K562 (cell line): ENCODE data around the gene LOXL3. TPM values are rescaled to one million over a fixed set of nuclear protein-coding genes. Genes with fewer than 3 reads are reported as not detected.

Source experiments
- CHD1 ChIP-seq: fragments of 200-600 bp; sonication (generic); IDR thresholded peaks from one replicate; pipeline ENCODE4 v1.6.1; 2012; ENCODE audit warnings: mild to moderate bottlenecking, moderate library complexity, low read length, inconsistent platforms
- DIDO1 ChIP-seq: fragments of 450-650 bp; IDR thresholded peaks from 2 replicates; pipeline ENCODE4 v1.6.1; 2016; ENCODE audit warnings: low read depth, missing biosample characterization, missing genetic modification characterization
- JUN ChIP-seq, 2 experiments: sonication (generic) in 1 of 2; formaldehyde crosslinking in 1 of 2; IDR thresholded peaks; 2 replicates each; pipeline versions ENCODE4 v1.6.1 to v1.8.0; 2012 to 2022; ENCODE audit warnings: borderline replicate concordance in 2 of 2, mild to moderate bottlenecking in 2 of 2, improper control_type of control experiment in 1 of 2, low read depth in 1 of 2, low read length in 1 of 2, missing genetic modification reagents in 1 of 2
- JUNB ChIP-seq: fragments of 450-650 bp; formaldehyde crosslinking; conservative IDR thresholded peaks from 2 replicates; pipeline ENCODE4 v1.4.0; 2020; ENCODE audit warnings: mild to moderate bottlenecking
- MIER1 ChIP-seq: fragments of 450-650 bp; IDR thresholded peaks from 2 replicates; pipeline ENCODE4 v1.6.1; 2016; ENCODE audit warnings: antibody characterized with exemption, mild to moderate bottlenecking, low read depth
- MTA3 ChIP-seq: fragments of 450-650 bp; formaldehyde crosslinking; IDR thresholded peaks from 2 replicates; pipeline ENCODE4 v1.6.1; 2017; ENCODE audit warnings: mild to moderate bottlenecking, borderline replicate concordance
- NFIX ChIP-seq: fragments of 250-450 bp; sonication (Bioruptor Pico); IDR thresholded peaks from 2 replicates; pipeline ENCODE4 v1.4.0; 2020; ENCODE audit warnings: low read depth, mild to moderate bottlenecking, moderate library complexity
- RBM17 ChIP-seq: fragments of 200-400 bp; formaldehyde crosslinking; IDR thresholded peaks from 2 replicates; pipeline ENCODE4 v1.6.1; 2017; ENCODE audit warnings: low read depth, mild to moderate bottlenecking, low read length, borderline replicate concordance
- SIN3A ChIP-seq, 2 experiments: fragments of 150-350 bp in 1 of 2; IDR thresholded peaks; 2 replicates each; pipeline ENCODE4 v1.6.1; 2011 to 2016; ENCODE audit warnings: borderline replicate concordance in 2 of 2, low read depth in 2 of 2, low read length in 2 of 2, mild to moderate bottlenecking in 2 of 2, moderate library complexity in 2 of 2; ENCODE audit not compliant: control insufficient read depth in 1 of 2
- SIRT6 ChIP-seq: IDR thresholded peaks from one replicate; pipeline ENCODE4 v1.6.1; 2012; ENCODE audit warnings: low read depth, mild to moderate bottlenecking, control low read depth, inconsistent platforms, low read length, moderate library complexity
- TAF1 ChIP-seq: IDR thresholded peaks from 2 replicates; pipeline ENCODE4 v1.6.1; 2011; ENCODE audit warnings: mild to moderate bottlenecking, low read length, moderate library complexity; ENCODE audit not compliant: insufficient read depth, control insufficient read depth, severe bottlenecking; ENCODE audit errors: extremely low read depth
- ZFP36 ChIP-seq: fragments of 150-350 bp; IDR thresholded peaks from 2 replicates; pipeline ENCODE4 v1.6.1; 2018; ENCODE audit warnings: low read length, low read depth; ENCODE audit not compliant: partially characterized antibody
- ZNF146 ChIP-seq: IDR thresholded peaks from one replicate; pipeline ENCODE4 v1.6.1; 2018; ENCODE audit warnings: missing compliant biosample characterization; ENCODE audit not compliant: unreplicated experiment
- ZNF699 ChIP-seq: fragments of 250-450 bp; sonication (Bioruptor Pico); IDR thresholded peaks from 2 replicates; pipeline ENCODE4 v1.8.0; 2021; ENCODE audit warnings: mild to moderate bottlenecking, moderate library complexity; ENCODE audit not compliant: insufficient replicate concordance
- ZNF76 ChIP-seq: fragments of 250-450 bp; sonication (Bioruptor Pico); IDR thresholded peaks from 2 replicates; pipeline ENCODE4 v1.4.0; 2020; ENCODE audit warnings: mild to moderate bottlenecking, moderate library complexity, borderline replicate concordance
- polyA plus RNA-seq, 8 experiments: library from polyadenylated mRNA; depleted of rRNA in 4 of 8; stranded (reverse) in 5 of 8; unstranded in 3 of 8; fragments of >200 nt; fragmentation: Nextera tagmentation in 2 of 8; fragmentation: Illumina TruSeq in 1 of 8; extraction: Ambion mirVana in 2 of 8; extraction: Trizol in 1 of 8; gene quantifications; 2 replicates each; pipeline versions ENCODE4 v1.2.1 to v1.2.3, GENCODE V29; 2011 to 2014; ENCODE audit warnings: inconsistent platforms in 1 of 8, missing spikeins in 1 of 8
- total RNA-seq, 7 experiments: library from RNA; depleted of rRNA in 6 of 7; stranded (reverse); fragments of >200 nt in 6 of 7; fragmentation: Illumina TruSeq in 2 of 7; extraction: Trizol in 2 of 7; gene quantifications; 2 replicates each; pipeline versions ENCODE4 v1.2.1 to v1.2.3, GENCODE V29; 2011 to 2021; ENCODE audit warnings: low replicate concordance in 1 of 7
- TF ChIP-seq, protein P1 (sequence below), 2 experiments: fragments of 450-650 bp in 1 of 2; IDR thresholded peaks; 2 replicates each; pipeline ENCODE4 v1.6.1; 2011 to 2017; ENCODE audit warnings: low read depth in 2 of 2, antibody characterized with exemption in 1 of 2, borderline replicate concordance in 1 of 2, low read length in 1 of 2, mild to moderate bottlenecking in 1 of 2, mixed read lengths in 1 of 2; ENCODE audit not compliant: control insufficient read depth in 1 of 2
- TF ChIP-seq, protein P2 (sequence below): fragments of 450-650 bp; IDR thresholded peaks from 2 replicates; pipeline ENCODE4 v1.6.1; 2018; ENCODE audit warnings: mild to moderate bottlenecking, low read depth; ENCODE audit not compliant: partially characterized antibody
- TF ChIP-seq, protein P3 (sequence below): fragments of 450-650 bp; IDR thresholded peaks from 2 replicates; pipeline ENCODE4 v1.6.1; 2016

Gene LOXL3
- total and polyA plus RNA-seq, 9 of the 15 experiments (the other 6 are each of a cell fraction or from before 2014, with no cell fraction given): 0.22 to 0.99 (median 0.31) TPM

DNA sequence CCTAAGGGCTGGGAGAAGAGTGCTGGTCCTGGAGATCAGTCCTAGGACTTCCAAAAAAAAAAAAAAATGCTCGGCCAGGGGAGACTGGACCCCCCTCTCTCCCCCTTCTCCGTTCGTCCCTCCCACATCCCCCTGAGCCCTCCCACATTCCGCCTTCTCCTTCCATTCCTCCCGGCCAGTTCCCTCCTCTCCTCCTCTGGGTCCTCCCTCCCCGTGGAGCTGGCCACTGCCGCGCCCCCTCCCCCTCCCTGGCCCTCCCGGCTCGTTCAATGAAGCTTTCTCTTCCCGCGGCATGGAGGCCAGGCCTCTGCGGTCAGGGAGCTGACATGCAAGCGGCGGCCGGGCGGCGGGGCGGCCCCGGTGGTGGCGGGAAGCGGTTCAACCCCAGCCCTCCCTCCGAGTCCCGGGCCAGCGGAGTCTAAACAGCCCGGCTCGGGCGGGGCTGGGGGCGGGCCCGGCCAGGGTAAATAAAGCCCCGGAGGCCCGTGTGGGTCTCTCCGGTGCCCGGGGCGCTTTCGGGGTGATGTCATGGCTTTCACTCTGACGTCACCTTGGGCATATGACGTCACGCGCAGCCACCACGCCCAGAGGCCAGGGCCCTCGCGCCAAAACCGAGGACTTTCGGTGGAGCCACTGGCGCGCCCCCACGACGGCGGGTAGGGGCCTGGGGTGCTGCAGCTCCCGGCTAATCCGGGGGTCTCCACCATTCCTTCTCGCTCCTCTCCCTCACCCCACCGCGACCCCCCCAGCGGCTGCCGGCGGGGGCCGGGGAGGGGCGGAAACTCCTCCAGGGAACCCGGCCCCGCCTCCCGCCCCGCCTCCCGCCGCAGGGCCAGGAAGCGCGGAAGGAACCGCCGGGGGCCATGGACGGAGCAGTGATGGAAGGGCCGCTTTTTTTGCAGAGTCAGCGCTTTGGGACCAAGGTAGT, at the start of gene LOXL3, which contains the start of gene DOK1 (continued):
- no peak for TF ChIP-seq TAF1
- TF ChIP-seq ZFP36: no peak
- peak; percentile 75 for TF ChIP-seq JUN (IDR thresholded peaks at IDR 0.05; ENCODE audit: borderline replicate concordance, low read depth, low read length)
- TF ChIP-seq JUN (CRISPR knock-in tag; IDR thresholded peaks at IDR 0.05; ENCODE audit: borderline replicate concordance): 0 out of 2 replicates have a peak, but pooled peaks have one; percentile 13
- peak; percentile 96 for TF ChIP-seq JUNB (CRISPR knock-in tag)
- TF ChIP-seq RBM17: no peak
- TF ChIP-seq ZNF699 (CRISPR knock-in tag): no peak
- TF ChIP-seq ZNF76 (CRISPR knock-in tag): no peak
- TF ChIP-seq, protein P1, sequence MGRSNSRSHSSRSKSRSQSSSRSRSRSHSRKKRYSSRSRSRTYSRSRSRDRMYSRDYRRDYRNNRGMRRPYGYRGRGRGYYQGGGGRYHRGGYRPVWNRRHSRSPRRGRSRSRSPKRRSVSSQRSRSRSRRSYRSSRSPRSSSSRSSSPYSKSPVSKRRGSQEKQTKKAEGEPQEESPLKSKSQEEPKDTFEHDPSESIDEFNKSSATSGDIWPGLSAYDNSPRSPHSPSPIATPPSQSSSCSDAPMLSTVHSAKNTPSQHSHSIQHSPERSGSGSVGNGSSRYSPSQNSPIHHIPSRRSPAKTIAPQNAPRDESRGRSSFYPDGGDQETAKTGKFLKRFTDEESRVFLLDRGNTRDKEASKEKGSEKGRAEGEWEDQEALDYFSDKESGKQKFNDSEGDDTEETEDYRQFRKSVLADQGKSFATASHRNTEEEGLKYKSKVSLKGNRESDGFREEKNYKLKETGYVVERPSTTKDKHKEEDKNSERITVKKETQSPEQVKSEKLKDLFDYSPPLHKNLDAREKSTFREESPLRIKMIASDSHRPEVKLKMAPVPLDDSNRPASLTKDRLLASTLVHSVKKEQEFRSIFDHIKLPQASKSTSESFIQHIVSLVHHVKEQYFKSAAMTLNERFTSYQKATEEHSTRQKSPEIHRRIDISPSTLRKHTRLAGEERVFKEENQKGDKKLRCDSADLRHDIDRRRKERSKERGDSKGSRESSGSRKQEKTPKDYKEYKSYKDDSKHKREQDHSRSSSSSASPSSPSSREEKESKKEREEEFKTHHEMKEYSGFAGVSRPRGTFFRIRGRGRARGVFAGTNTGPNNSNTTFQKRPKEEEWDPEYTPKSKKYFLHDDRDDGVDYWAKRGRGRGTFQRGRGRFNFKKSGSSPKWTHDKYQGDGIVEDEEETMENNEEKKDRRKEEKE (IDR thresholded peaks at IDR 0.05; ENCODE audit: borderline replicate concordance in 1 of 2, control insufficient read depth in 1 of 2, low read depth in 2 of 2, low read length in 1 of 2): 0 out of 4 replicates have a peak, but pooled peaks of 1 of the 2 experiments have one; percentile 23
- TF ChIP-seq, protein P2, sequence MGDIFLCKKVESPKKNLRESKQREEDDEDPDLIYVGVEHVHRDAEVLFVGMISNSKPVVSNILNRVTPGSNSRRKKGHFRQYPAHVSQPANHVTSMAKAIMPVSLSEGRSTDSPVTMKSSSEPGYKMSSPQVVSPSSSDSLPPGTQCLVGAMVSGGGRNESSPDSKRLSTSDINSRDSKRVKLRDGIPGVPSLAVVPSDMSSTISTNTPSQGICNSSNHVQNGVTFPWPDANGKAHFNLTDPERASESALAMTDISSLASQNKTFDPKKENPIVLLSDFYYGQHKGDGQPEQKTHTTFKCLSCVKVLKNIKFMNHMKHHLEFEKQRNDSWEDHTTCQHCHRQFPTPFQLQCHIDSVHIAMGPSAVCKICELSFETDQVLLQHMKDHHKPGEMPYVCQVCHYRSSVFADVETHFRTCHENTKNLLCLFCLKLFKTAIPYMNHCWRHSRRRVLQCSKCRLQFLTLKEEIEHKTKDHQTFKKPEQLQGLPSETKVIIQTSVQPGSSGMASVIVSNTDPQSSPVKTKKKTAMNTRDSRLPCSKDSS: no peak
- no peak for TF ChIP-seq NFIX
- TF ChIP-seq SIN3A (IDR thresholded peaks at IDR 0.05; ENCODE audit: borderline replicate concordance in 2 of 2, control insufficient read depth in 1 of 2, low read depth in 2 of 2, low read length in 2 of 2): peak in 1 of 2 experiments; percentile 56; a peak in 1 of 4 replicates
- TF ChIP-seq DIDO1 (tag): no peak
- no peak for TF ChIP-seq CHD1
- TF ChIP-seq MTA3: peak; percentile 99
- no peak for TF ChIP-seq SIRT6
- TF ChIP-seq MIER1: no peak
- no peak for TF ChIP-seq ZNF146 (CRISPR knock-in tag)
- TF ChIP-seq, protein P3, sequence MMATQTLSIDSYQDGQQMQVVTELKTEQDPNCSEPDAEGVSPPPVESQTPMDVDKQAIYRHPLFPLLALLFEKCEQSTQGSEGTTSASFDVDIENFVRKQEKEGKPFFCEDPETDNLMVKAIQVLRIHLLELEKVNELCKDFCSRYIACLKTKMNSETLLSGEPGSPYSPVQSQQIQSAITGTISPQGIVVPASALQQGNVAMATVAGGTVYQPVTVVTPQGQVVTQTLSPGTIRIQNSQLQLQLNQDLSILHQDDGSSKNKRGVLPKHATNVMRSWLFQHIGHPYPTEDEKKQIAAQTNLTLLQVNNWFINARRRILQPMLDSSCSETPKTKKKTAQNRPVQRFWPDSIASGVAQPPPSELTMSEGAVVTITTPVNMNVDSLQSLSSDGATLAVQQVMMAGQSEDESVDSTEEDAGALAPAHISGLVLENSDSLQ: no peak
